ENCODE results near the gene ST7.

Gene ST7

DNA sequence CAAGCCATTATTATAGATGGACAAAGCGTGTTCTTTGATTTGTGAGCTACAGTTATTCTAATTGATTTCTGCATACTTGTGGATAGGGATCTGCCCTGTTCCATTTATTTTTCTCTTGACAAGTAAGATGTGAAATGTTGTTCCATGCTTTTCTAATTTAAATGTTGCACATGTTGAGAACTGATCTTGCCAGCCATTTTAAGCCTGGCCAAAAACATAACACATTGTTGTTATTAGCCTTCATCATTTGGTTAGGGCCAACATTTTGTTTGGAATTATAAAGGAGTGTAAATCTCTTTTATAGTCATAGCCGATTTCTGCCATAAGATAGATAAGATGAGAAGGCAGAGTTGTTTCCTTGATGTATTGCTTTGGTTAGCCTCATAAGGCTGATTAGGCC lies 252.6 kb downstream of the ST7 start:
- Histone ChIP-seq H3K36me3 (ENCODE audit: control insufficient read depth in 2 of 2, insufficient read depth in 2 of 2, low read length in 2 of 2) (peaks cover 6 to 14% of the 10 kb centered on the region in 2 donors), H3K9me3 (ENCODE audit: control insufficient read depth in 2 of 2, low read length in 2 of 2) (no peaks in the 10 kb centered on the region), H3K4me1 (ENCODE audit: control insufficient read depth, insufficient read depth, low read length) (no peaks in the 10 kb centered on the region), H3K27me3 (ENCODE audit: control insufficient read depth in 1 of 2, insufficient read depth in 2 of 2, low read length in 2 of 2) (no peaks in the 10 kb centered on the region), H3K27ac (ENCODE audit: low read length) (no peak overlapping the region), H3K9ac (ENCODE audit: low read length in 2 of 2) (no peak overlapping the region), H3K4me3 (ENCODE audit: low read length in 2 of 2) (no peak overlapping the region)

DNA sequence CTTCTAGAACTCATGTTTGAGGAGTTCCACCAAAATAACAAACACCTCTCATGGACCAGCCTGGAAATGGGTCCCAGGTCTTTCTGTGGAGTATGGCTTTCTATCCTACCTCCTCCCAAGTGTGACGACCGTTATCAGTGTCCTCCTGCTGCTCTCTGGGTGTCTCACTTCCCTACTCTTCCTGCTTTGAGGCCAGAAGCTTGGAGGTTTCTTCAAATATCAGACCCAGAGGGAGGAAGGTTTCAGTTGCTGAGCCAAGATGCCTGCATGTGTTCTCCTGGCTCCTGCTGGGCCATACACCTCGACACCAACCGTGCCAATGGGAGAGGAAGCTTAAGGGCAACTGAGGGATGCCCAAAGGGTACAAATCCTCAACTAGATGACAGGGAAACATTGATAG lies 255.0 kb downstream of the ST7 start:
- Histone ChIP-seq H3K9me3 (ENCODE audit: control insufficient read depth in 2 of 2, low read length in 2 of 2) (no peaks in the 10 kb centered on the region), H3K9ac (ENCODE audit: low read length in 2 of 2) (no peak overlapping the region), H3K4me1 (ENCODE audit: control insufficient read depth, insufficient read depth, low read length) (no peaks in the 10 kb centered on the region), H3K27me3 (ENCODE audit: control insufficient read depth in 1 of 2, insufficient read depth in 2 of 2, low read length in 2 of 2) (no peaks in the 10 kb centered on the region), H3K36me3 (ENCODE audit: control insufficient read depth in 2 of 2, insufficient read depth in 2 of 2, low read length in 2 of 2) (peaks cover 6 to 10% of the 10 kb centered on the region in 2 donors), H3K27ac (ENCODE audit: low read length) (no peak overlapping the region), H3K4me3 (ENCODE audit: low read length in 2 of 2) (no peak overlapping the region)

DNA sequence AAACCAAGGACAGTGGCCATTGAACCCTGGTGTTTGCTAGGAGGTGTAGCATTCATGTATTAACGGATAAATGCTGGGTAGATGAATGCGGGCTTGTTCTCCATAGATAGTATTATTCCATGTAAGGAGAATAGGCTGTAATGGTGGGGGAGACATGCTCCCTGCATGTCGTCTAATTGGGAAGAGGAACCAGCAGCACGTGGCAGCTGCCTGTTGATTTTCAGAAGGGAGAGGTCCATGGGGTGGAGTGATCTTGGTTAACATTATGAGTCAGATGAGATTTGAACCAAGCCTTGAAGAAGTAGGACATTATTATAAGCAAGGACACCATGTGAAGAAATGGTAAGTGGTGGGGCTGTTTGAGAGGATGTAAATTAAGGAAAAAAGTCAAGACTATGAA lies 257.1 kb downstream of the ST7 start:
- Histone ChIP-seq H3K4me3 (ENCODE audit: low read length in 2 of 2) (no peak overlapping the region), H3K9me3 (ENCODE audit: control insufficient read depth in 2 of 2, low read length in 2 of 2) (no peaks in the 10 kb centered on the region), H3K36me3 (ENCODE audit: control insufficient read depth in 2 of 2, insufficient read depth in 2 of 2, low read length in 2 of 2) (peaks cover 7 to 8% of the 10 kb centered on the region in 2 donors), H3K9ac (ENCODE audit: low read length in 2 of 2) (no peak overlapping the region), H3K4me1 (ENCODE audit: control insufficient read depth, insufficient read depth, low read length) (no peaks in the 10 kb centered on the region), H3K27me3 (ENCODE audit: control insufficient read depth in 1 of 2, insufficient read depth in 2 of 2, low read length in 2 of 2) (no peaks in the 10 kb centered on the region), H3K27ac (ENCODE audit: low read length) (no peak overlapping the region)

DNA sequence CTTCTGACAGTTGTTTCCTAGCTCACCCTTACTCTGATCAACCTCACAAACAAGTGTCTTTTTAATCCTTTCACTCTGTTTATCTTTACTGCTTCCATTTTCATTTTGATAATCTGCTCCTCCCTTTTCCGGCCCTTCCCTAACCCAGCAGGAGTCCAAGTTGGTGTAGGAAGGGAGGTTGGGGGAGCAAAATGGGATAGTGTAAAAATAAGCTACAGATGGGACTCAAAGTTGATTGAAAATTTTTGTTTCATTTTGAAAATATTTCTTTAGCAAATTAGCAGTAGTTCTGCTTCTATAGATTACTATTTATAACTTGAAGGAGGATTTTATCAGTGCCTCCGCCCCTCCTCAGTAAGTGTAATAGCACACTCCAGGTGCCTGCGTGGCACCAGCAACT lies 257.6 kb downstream of the ST7 start:
- Histone ChIP-seq H3K4me3 (ENCODE audit: low read length in 2 of 2) (no peak overlapping the region), H3K27ac (ENCODE audit: low read length) (no peak overlapping the region), H3K4me1 (ENCODE audit: control insufficient read depth, insufficient read depth, low read length) (no peaks in the 10 kb centered on the region), H3K9me3 (ENCODE audit: control insufficient read depth in 2 of 2, low read length in 2 of 2) (no peaks in the 10 kb centered on the region), H3K36me3 (ENCODE audit: control insufficient read depth in 2 of 2, insufficient read depth in 2 of 2, low read length in 2 of 2) (peaks cover 8 to 10% of the 10 kb centered on the region in 2 donors), H3K9ac (ENCODE audit: low read length in 2 of 2) (no peak overlapping the region), H3K27me3 (ENCODE audit: control insufficient read depth in 1 of 2, insufficient read depth in 2 of 2, low read length in 2 of 2) (no peaks in the 10 kb centered on the region)

DNA sequence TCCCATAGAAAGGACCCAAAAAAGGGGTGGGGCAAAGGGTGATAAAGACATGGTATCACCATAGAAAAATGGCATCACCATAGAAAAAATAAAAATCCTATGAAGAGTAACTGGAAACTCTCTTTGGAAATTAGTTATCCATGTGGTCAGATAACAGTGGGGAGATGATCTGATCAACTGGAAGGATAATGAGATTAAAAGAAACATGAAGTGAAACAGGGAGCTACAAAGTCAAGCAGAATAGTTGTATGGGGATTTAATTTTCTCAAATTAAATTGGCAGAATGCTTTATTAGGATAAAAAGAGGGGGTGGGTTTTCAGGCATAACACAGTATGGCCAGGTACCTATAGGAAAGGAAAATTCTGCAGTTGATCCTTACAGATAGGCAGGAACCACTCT lies 258.3 kb downstream of the ST7 start:
- H3K27ac ChIP-seq (ENCODE audit: low read length): no peak overlapping the region
- H3K9ac ChIP-seq (ENCODE audit: low read length in 2 of 2): no peak overlapping the region
- no peaks in the 10 kb centered on the region for H3K9me3 ChIP-seq (ENCODE audit: control insufficient read depth in 2 of 2, low read length in 2 of 2)
- H3K27me3 ChIP-seq (ENCODE audit: control insufficient read depth in 1 of 2, insufficient read depth in 2 of 2, low read length in 2 of 2): no peaks in the 10 kb centered on the region
- H3K4me1 ChIP-seq (ENCODE audit: control insufficient read depth, insufficient read depth, low read length): no peaks in the 10 kb centered on the region
- H3K36me3 ChIP-seq (ENCODE audit: control insufficient read depth in 2 of 2, insufficient read depth in 2 of 2, low read length in 2 of 2): peaks cover 8 to 10% of the 10 kb centered on the region in 2 donors
- H3K4me3 ChIP-seq (ENCODE audit: low read length in 2 of 2): no peak overlapping the region

DNA sequence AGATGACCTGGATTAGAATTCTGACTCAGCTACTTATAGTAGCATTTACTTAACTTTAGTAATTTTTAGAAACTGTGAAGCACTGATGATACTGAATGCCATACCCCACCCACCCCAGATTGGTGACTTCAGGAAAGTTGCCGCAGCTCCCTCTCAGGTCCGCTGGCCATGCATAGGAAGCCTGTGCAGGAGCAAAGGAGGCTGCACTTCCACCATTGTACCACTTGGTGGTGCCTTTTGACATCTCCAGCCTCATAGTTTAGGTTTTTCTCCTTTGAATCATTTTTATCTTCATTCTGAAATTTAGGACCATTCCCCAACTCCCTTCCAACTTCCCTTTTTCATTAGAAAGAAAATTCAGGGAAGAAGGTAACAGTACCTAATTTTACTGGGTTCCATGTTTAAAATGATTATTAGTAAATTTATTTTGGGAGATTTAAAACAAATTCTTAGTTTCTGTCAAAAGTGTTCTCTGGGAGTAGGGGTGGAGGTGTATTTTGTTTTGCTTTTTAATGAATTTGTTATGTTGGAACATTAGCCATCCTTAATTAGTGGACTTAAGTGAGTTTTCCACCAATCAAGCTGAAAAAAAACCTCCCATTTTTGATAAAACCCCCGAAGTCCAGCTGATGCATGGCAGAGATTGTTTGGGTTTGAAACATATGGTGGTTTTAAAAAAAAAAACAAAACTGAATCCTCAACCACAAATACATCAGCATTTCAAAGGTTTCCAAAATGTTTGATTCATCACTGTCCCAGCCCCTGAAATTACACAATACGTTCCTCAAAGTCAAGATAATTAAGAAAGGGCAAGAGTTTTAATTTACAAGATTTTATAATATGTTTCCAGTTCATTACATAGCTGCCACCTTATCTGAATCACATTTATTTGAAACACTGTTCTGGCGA lies 259.9 kb downstream of the ST7 start:
- Histone ChIP-seq H3K36me3 (ENCODE audit: control insufficient read depth in 2 of 2, insufficient read depth in 2 of 2, low read length in 2 of 2) (peaks cover 8 to 10% of the 10 kb centered on the region in 2 donors), H3K9me3 (ENCODE audit: control insufficient read depth in 2 of 2, low read length in 2 of 2) (no peaks in the 10 kb centered on the region), H3K9ac (ENCODE audit: low read length in 2 of 2) (no peak overlapping the region), H3K4me3 (ENCODE audit: low read length in 2 of 2) (no peak overlapping the region), H3K27ac (ENCODE audit: low read length) (no peak overlapping the region), H3K4me1 (ENCODE audit: control insufficient read depth, insufficient read depth, low read length) (no peaks in the 10 kb centered on the region), H3K27me3 (ENCODE audit: control insufficient read depth in 1 of 2, insufficient read depth in 2 of 2, low read length in 2 of 2) (no peaks in the 10 kb centered on the region)

DNA sequence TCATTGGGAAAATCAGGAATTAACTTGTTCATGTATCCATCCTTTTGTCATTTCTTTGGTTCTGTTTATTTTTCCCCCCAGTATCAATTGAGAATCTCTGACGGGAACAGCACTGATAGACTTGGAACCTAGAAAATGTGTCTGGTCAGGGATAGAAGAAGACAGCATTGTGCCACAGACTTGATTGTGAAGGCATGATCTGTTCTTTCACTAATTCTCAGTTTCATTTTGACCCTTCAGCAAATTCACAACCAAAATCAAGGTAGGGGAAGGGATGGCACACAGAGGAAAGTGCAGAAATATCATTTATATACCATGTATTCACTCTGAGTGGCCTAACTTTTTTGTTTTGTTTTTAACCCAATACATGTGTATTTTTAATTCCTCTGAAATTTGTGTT lies 262.7 kb downstream of the ST7 start:
- H3K36me3 ChIP-seq (ENCODE audit: control insufficient read depth in 2 of 2, insufficient read depth in 2 of 2, low read length in 2 of 2): peaks cover 12 to 14% of the 10 kb centered on the region in 2 donors
- no peak overlapping the region for H3K27ac ChIP-seq (ENCODE audit: low read length)
- no peaks in the 10 kb centered on the region for H3K9me3 ChIP-seq (ENCODE audit: control insufficient read depth in 2 of 2, low read length in 2 of 2)
- H3K4me1 ChIP-seq (ENCODE audit: control insufficient read depth, insufficient read depth, low read length): no peaks in the 10 kb centered on the region
- H3K27me3 ChIP-seq (ENCODE audit: control insufficient read depth in 1 of 2, insufficient read depth in 2 of 2, low read length in 2 of 2): no peaks in the 10 kb centered on the region
- H3K9ac ChIP-seq (ENCODE audit: low read length in 2 of 2): no peak overlapping the region
- H3K4me3 ChIP-seq (ENCODE audit: low read length in 2 of 2): no peak overlapping the region

DNA sequence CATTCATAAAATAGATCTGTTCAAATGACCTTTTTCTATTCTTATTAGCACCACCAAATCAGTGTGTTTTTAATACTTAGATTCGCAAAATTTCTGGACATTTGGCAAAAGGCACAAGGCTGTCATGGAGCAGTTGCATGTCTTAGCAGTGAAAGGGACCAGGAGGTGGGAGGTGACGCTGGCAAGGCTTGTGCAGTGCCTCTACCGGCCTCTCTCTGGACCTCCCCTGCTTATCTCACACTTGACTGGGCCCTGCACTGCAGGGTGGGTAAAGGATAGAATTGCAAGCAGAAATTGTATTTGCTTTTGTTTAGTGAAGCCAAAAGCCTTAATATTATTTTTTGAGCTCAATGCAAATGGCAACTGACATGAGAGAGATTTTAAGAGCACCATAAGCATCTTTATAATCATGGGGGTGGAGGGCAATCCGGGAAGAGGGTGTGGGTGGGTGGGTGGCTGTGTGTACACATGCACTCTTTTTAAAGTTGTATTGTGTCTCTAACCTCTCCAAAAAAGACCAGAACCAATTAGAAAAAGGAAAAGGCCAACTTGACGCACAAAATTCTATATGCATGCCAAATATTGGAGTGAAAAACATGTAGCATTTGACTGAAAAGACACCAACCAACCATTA lies 263.3 kb downstream of the ST7 start:
- Histone ChIP-seq H3K36me3 (ENCODE audit: control insufficient read depth in 2 of 2, insufficient read depth in 2 of 2, low read length in 2 of 2) (peaks cover 13 to 15% of the 10 kb centered on the region in 2 donors), H3K4me1 (ENCODE audit: control insufficient read depth, insufficient read depth, low read length) (no peaks in the 10 kb centered on the region), H3K9ac (ENCODE audit: low read length in 2 of 2) (no peak overlapping the region), H3K27ac (ENCODE audit: low read length) (no peak overlapping the region), H3K27me3 (ENCODE audit: control insufficient read depth in 1 of 2, insufficient read depth in 2 of 2, low read length in 2 of 2) (no peaks in the 10 kb centered on the region), H3K9me3 (ENCODE audit: control insufficient read depth in 2 of 2, low read length in 2 of 2) (no peaks in the 10 kb centered on the region), H3K4me3 (ENCODE audit: low read length in 2 of 2) (no peak overlapping the region)

DNA sequence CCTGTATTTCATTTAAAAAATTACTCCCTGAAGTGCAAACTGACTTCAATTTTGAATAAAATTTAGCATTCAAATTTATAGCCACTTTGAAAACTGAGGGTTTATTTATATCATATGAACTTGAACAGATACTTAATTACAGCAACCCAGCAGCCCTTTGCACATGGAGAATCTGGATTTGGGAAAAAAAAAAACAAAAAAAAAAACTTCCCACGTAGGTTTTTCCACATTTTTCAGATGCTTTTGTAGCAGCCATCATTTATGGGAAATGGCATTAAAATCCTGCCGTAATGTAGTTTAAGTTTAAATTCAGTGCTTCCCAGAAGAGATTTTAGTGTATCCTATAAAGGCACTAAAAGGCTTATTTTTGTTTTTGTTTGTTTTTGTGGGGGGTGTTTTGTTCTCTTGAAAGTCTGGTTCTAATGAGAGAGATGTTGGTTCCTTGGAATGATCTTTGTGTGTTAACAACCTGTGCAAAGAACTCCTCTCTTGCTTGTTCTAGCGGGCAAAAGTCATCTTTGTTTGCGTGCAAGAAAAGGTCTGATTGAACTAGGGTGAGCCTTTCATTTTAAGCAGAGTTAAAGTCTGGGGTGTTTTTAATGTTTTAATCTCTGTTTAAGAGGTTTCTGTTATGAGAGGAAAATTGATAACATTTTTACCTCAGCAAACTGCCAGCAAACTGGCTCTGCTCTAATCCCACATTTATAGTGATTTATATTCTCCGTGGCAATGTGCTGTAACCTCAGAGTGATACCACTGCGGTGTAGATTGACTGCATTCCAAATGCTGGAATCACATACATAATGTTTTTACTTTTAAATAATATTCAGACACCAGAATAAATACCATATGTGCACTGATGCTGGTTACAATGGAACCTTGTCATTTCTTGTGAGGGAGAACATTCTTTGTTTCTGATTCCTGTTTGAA lies 264.1 kb downstream of the ST7 start:
- no peaks in the 10 kb centered on the region for H3K27me3 ChIP-seq (ENCODE audit: control insufficient read depth in 1 of 2, insufficient read depth in 2 of 2, low read length in 2 of 2)
- H3K4me3 ChIP-seq (ENCODE audit: low read length in 2 of 2): no peak overlapping the region

DNA sequence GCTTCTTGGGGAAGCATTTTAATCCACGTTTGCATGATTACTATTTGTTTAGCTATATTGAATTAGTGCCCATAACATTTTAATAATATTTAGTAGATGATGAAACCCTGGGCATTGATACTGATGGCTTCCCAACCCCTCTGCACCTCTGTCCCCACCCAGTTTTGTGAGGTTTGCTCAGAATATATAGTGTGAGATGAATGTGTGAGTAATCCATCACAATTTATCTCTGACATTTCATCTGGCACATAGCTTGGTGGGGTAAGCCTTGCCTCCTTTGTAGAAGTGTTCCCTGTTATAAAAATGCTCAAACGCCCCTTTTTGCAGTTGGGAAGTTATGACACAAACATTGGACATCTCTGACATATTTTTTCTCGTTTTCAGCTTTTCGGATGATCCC lies 265.4 kb downstream of the ST7 start:
- Histone ChIP-seq H3K9me3 (ENCODE audit: control insufficient read depth in 2 of 2, low read length in 2 of 2) (no peaks in the 10 kb centered on the region), H3K9ac (ENCODE audit: low read length in 2 of 2) (no peak overlapping the region), H3K4me1 (ENCODE audit: control insufficient read depth, insufficient read depth, low read length) (no peaks in the 10 kb centered on the region), H3K36me3 (ENCODE audit: control insufficient read depth in 2 of 2, insufficient read depth in 2 of 2, low read length in 2 of 2) (peaks cover 24 to 25% of the 10 kb centered on the region in 2 donors), H3K4me3 (ENCODE audit: low read length in 2 of 2) (no peak overlapping the region), H3K27me3 (ENCODE audit: control insufficient read depth in 1 of 2, insufficient read depth in 2 of 2, low read length in 2 of 2) (no peaks in the 10 kb centered on the region), H3K27ac (ENCODE audit: low read length) (no peak overlapping the region)

More for the DNA sequence above, 264.1 kb downstream of the ST7 start:
- Histone ChIP-seq H3K9me3 (ENCODE audit: control insufficient read depth in 2 of 2, low read length in 2 of 2) (no peaks in the 10 kb centered on the region), H3K36me3 (ENCODE audit: control insufficient read depth in 2 of 2, insufficient read depth in 2 of 2, low read length in 2 of 2) (peaks cover 17 to 20% of the 10 kb centered on the region in 2 donors), H3K27ac (ENCODE audit: low read length) (no peak overlapping the region), H3K4me1 (ENCODE audit: control insufficient read depth, insufficient read depth, low read length) (no peaks in the 10 kb centered on the region), H3K9ac (ENCODE audit: low read length in 2 of 2) (no peak overlapping the region)

All from stomach smooth muscle (tissue), 2 donors.